CD4-positive, alpha-beta T cell treated with Interleukin-15 for 4 hours (primary cell): Measurements from ENCODE around the gene FOXK1.
"Not testable (repeated sequence)": the region's sequence is repeated elsewhere in the genome, so short reads cannot be mapped to it uniquely, and the experiment has no call there.

Experiments
- DNase-seq: peaks from one replicate; pipeline ENCODE4 v3.0.0-alpha.2; 2020; ENCODE audit warnings: low spot score

Gene FOXK1

GRCh38 chr7:4681886-4682620 lies at the start of gene FOXK1:
TSS of gene FOXK1 (plus strand) at chr7:4682295. CDS start at chr7:4682309, 14 bp downstream.
- peak; percentile 71 for DNase-seq

GRCh38 chr7:4633012-4633411 lies 49.1 kb upstream of the FOXK1 start:
- DNase-seq, result no peak

- no peak for DNase-seq
These were observed 47.9 kb upstream of the FOXK1 start for GRCh38 chr7:4634166-4634565.

- no peak for DNase-seq
These were observed 43.1 kb upstream of the FOXK1 start for GRCh38 chr7:4638781-4639575.

- DNase-seq, result no peak
These were observed 40.9 kb upstream of the FOXK1 start for GRCh38 chr7:4641091-4641666.

- DNase-seq, result peak; percentile 96
These were observed 40.2 kb upstream of the FOXK1 start for GRCh38 chr7:4641667-4642467.

GRCh38 chr7:4642468-4643203 lies 39.5 kb upstream of the FOXK1 start:
- no peak for DNase-seq

GRCh38 chr7:4643204-4643471 lies 39.0 kb upstream of the FOXK1 start:
- not testable (repeated sequence) for DNase-seq

GRCh38 chr7:4645246-4645645 lies 36.8 kb upstream of the FOXK1 start:
- no peak for DNase-seq

GRCh38 chr7:4648111-4648510 lies 34.0 kb upstream of the FOXK1 start:
- DNase-seq, result no peak

GRCh38 chr7:4650433-4651047 lies 31.6 kb upstream of the FOXK1 start:
- no peak for DNase-seq

GRCh38 chr7:4653771-4654170 lies 28.3 kb upstream of the FOXK1 start:
- no peak for DNase-seq

GRCh38 chr7:4655311-4655710 lies 26.8 kb upstream of the FOXK1 start:
- DNase-seq, result no peak

- no peak for DNase-seq
These were observed 26.2 kb upstream of the FOXK1 start for GRCh38 chr7:4655896-4656295.

GRCh38 chr7:4657640-4658417 lies 24.3 kb upstream of the FOXK1 start:
- no peak for DNase-seq

- DNase-seq, result no peak
These were observed 22.4 kb upstream of the FOXK1 start for GRCh38 chr7:4659551-4660286.

GRCh38 chr7:4661871-4662270 lies 20.2 kb upstream of the FOXK1 start:
- no peak for DNase-seq

- no peak for DNase-seq
These were observed 18.7 kb upstream of the FOXK1 start for GRCh38 chr7:4663239-4664018.

- no peak for DNase-seq
These were observed 16.4 kb upstream of the FOXK1 start for GRCh38 chr7:4665661-4666060.
